ENCODE measurements around the gene AVP. TPM values are rescaled to one million over a fixed set of nuclear protein-coding genes. Genes with fewer than 3 reads are reported as not detected.

Gene AVP
- total and polyA plus RNA-seq, 2 of the 13 experiments (the other 11 are each of a cell fraction or from before 2014, with no cell fraction given), result 0.12 TPM; not detected in 1

- TF ChIP-seq ZNF280B (CRISPR knock-in tag; IDR thresholded peaks at IDR 0.05; ENCODE audit: borderline replicate concordance) (0 out of 2 replicates have a peak, but pooled peaks have one; percentile 55), FLYWCH1 (CRISPR knock-in tag; IDR thresholded peaks at IDR 0.05) (no peak), ZNF792 (CRISPR knock-in tag; IDR thresholded peaks at IDR 0.05) (no peak), ZNF205 (CRISPR knock-in tag; IDR thresholded peaks at IDR 0.05) (no peak), MATR3 (CRISPR knock-in tag; IDR thresholded peaks at IDR 0.05) (no peak), ZNF678 (CRISPR knock-in tag; IDR thresholded peaks at IDR 0.05) (no peak), ZNF276 (CRISPR knock-in tag; IDR thresholded peaks at IDR 0.05; ENCODE audit: low read depth) (no peak), TEAD3 (CRISPR knock-in tag; optimal IDR thresholded peaks at IDR 0.05; ENCODE audit: borderline replicate concordance) (peak; percentile 17), SOX5 (CRISPR knock-in tag; IDR thresholded peaks at IDR 0.05; ENCODE audit: borderline replicate concordance) (no peak), ZFP1 (CRISPR knock-in tag; IDR thresholded peaks at IDR 0.05) (no peak), CEBPB (IDR thresholded peaks at IDR 0.05; ENCODE audit: borderline replicate concordance, low read depth, low read length) (no peak), ZNF33B (CRISPR knock-in tag; IDR thresholded peaks at IDR 0.05) (no peak), ZNF776 (CRISPR knock-in tag; IDR thresholded peaks at IDR 0.05) (peak; percentile 17; the same call in 1 of the 2 replicates), RELA (CRISPR knock-in tag; IDR thresholded peaks at IDR 0.05) (no peak), ZNF777 (CRISPR knock-in tag; IDR thresholded peaks at IDR 0.05) (no peak), ZNF772 (CRISPR knock-in tag; IDR thresholded peaks at IDR 0.05) (0 out of 2 replicates have a peak, but pooled peaks have one; percentile 44), WIZ (CRISPR knock-in tag; IDR thresholded peaks at IDR 0.05) (no peak), ZFYVE20 (CRISPR knock-in tag; IDR thresholded peaks at IDR 0.05; ENCODE audit: borderline replicate concordance, low read depth) (no peak), POLR2AphosphoS2 (IDR thresholded peaks at IDR 0.05; ENCODE audit: low read depth, low read length) (no peak), ARNT (IDR thresholded peaks at IDR 0.05) (no peak), CHCHD3 (CRISPR knock-in tag; IDR thresholded peaks at IDR 0.05) (no peak), ZNF773 (CRISPR knock-in tag; IDR thresholded peaks at IDR 0.05; ENCODE audit: borderline replicate concordance) (no peak)
- TF ChIP-seq, protein P1, sequence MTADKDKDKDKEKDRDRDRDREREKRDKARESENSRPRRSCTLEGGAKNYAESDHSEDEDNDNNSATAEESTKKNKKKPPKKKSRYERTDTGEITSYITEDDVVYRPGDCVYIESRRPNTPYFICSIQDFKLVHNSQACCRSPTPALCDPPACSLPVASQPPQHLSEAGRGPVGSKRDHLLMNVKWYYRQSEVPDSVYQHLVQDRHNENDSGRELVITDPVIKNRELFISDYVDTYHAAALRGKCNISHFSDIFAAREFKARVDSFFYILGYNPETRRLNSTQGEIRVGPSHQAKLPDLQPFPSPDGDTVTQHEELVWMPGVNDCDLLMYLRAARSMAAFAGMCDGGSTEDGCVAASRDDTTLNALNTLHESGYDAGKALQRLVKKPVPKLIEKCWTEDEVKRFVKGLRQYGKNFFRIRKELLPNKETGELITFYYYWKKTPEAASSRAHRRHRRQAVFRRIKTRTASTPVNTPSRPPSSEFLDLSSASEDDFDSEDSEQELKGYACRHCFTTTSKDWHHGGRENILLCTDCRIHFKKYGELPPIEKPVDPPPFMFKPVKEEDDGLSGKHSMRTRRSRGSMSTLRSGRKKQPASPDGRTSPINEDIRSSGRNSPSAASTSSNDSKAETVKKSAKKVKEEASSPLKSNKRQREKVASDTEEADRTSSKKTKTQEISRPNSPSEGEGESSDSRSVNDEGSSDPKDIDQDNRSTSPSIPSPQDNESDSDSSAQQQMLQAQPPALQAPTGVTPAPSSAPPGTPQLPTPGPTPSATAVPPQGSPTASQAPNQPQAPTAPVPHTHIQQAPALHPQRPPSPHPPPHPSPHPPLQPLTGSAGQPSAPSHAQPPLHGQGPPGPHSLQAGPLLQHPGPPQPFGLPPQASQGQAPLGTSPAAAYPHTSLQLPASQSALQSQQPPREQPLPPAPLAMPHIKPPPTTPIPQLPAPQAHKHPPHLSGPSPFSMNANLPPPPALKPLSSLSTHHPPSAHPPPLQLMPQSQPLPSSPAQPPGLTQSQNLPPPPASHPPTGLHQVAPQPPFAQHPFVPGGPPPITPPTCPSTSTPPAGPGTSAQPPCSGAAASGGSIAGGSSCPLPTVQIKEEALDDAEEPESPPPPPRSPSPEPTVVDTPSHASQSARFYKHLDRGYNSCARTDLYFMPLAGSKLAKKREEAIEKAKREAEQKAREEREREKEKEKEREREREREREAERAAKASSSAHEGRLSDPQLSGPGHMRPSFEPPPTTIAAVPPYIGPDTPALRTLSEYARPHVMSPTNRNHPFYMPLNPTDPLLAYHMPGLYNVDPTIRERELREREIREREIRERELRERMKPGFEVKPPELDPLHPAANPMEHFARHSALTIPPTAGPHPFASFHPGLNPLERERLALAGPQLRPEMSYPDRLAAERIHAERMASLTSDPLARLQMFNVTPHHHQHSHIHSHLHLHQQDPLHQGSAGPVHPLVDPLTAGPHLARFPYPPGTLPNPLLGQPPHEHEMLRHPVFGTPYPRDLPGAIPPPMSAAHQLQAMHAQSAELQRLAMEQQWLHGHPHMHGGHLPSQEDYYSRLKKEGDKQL (CRISPR knock-in tag; IDR thresholded peaks at IDR 0.05; ENCODE audit: low read depth), result no peak
Observed at GRCh38 chr20:3115190-3116107, 30.9 kb upstream of the AVP start (continued).

All from HepG2 (cell line).